ENCODE results near the gene SLU7.

Gene SLU7

DNA sequence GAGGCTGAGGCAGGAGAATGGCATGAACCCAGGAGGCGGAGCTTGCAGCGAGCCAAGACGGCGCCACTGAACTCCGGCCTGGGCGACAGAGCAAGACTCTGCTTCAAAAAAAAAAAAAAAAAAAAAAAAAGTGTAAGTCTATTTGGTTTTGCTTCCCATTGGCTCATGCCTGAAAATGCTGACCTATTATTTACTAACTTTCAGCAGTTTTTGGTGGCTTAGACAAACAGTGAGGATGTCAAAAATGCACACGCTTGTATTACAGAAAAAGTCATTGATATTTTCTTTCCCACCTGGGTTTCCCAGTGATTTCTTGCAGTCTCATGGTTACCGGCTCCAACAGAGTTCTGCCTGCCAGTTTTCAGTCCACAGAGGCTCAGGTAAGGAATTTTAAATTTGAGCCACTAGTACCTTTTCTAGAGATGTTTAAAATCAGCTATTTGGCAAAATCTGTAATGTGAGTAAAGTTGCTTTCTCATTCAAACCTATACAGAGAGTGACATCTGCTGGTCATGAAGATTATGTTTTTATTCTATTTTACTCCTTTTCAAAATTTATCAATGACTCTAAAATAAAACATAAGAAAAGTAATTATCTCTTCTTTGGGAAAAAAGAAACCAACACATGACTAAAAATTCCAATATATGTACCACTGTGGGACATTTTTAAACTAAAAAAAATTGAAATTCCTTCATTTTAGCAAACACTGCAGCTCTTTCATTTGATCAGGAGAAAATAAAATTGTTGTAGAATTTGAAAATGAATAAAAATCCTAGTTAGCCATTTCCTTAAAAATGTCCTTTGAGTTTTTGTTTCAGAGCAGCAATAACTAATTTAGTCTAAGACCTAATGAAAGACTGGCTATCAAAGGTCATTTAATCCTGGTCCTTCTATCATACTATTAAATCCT, 27.8 kb downstream of the SLU7 start:
- peak; percentile 11 for DNase-seq (ENCODE audit: low read depth)
- no peak overlapping the region for H3K4me3 ChIP-seq (ENCODE audit: low read depth, low read length)
- TF ChIP-seq, protein P1, sequence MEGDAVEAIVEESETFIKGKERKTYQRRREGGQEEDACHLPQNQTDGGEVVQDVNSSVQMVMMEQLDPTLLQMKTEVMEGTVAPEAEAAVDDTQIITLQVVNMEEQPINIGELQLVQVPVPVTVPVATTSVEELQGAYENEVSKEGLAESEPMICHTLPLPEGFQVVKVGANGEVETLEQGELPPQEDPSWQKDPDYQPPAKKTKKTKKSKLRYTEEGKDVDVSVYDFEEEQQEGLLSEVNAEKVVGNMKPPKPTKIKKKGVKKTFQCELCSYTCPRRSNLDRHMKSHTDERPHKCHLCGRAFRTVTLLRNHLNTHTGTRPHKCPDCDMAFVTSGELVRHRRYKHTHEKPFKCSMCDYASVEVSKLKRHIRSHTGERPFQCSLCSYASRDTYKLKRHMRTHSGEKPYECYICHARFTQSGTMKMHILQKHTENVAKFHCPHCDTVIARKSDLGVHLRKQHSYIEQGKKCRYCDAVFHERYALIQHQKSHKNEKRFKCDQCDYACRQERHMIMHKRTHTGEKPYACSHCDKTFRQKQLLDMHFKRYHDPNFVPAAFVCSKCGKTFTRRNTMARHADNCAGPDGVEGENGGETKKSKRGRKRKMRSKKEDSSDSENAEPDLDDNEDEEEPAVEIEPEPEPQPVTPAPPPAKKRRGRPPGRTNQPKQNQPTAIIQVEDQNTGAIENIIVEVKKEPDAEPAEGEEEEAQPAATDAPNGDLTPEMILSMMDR (IDR thresholded peaks at IDR 0.05; ENCODE audit: insufficient read depth, low read depth, low read length, missing control alignments): peak; percentile 35

GRCh38 chr5:160387445-160387844, 31.4 kb downstream of the SLU7 start:
- no peak for DNase-seq (ENCODE audit: low read depth)
- TF ChIP-seq, protein P1 (IDR thresholded peaks at IDR 0.05; ENCODE audit: insufficient read depth, low read depth, low read length, missing control alignments): no peak
- H3K4me3 ChIP-seq (ENCODE audit: low read depth, low read length): no peak overlapping the region

GRCh38 chr5:160385496-160385895, 33.4 kb downstream of the SLU7 start:
- TF ChIP-seq, protein P1 (IDR thresholded peaks at IDR 0.05; ENCODE audit: insufficient read depth, low read depth, low read length, missing control alignments): no peak

GRCh38 chr5:160384681-160385080, 34.2 kb downstream of the SLU7 start:
- no peak overlapping the region for H3K4me3 ChIP-seq (ENCODE audit: low read depth, low read length)
- TF ChIP-seq, protein P1 (IDR thresholded peaks at IDR 0.05; ENCODE audit: insufficient read depth, low read depth, low read length, missing control alignments): no peak
- no peak for DNase-seq (ENCODE audit: low read depth)

More at GRCh38 chr5:160385496-160385895, 33.4 kb downstream of the SLU7 start:
- no peak overlapping the region for H3K4me3 ChIP-seq (ENCODE audit: low read depth, low read length)
- DNase-seq (ENCODE audit: low read depth): no peak

- TF ChIP-seq, protein P1 (IDR thresholded peaks at IDR 0.05; ENCODE audit: insufficient read depth, low read depth, low read length, missing control alignments): no peak
Observed at GRCh38 chr5:160382346-160382745, 36.5 kb downstream of the SLU7 start.

GRCh38 chr5:160380041-160380440, 38.8 kb downstream of the SLU7 start:
- TF ChIP-seq, protein P1 (IDR thresholded peaks at IDR 0.05; ENCODE audit: insufficient read depth, low read depth, low read length, missing control alignments): no peak
- no peak overlapping the region for H3K4me3 ChIP-seq (ENCODE audit: low read depth, low read length)
- DNase-seq (ENCODE audit: low read depth): no peak

More at GRCh38 chr5:160382346-160382745, 36.5 kb downstream of the SLU7 start:
- DNase-seq (ENCODE audit: low read depth): no peak
- H3K4me3 ChIP-seq (ENCODE audit: low read depth, low read length): no peak overlapping the region

Data from GM12865 (cell line).